NCI-H128 (cell line): Measurements from ENCODE around the gene EIPR1.

Experiments used
- DNase-seq: peaks from one replicate; lab custom pipeline; 2025; ENCODE audit not compliant: unreplicated experiment; lab: John Stamatoyannopoulos, UW

EIPR1 gene

DNA sequence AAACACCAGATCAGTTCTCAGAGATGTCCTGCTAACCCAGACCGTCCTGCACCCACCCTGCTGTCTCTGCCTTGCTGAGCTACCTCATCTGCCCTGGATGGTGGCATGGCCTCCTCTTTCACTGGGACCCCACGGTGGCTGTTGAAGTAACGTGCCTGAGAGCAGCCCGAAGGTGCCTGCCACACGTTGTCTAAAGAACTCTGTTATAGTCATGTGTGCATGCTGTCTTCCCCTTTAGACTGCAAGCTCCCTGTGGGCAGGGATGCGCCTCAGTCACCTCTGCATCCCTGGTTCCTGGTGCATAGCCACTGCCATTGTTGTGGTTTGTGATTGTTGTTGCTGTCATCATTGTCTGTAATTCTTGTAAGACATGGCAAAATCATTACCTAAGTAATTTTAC lies 235.9 kb downstream of the EIPR1 start:
- no peak for DNase-seq

DNA sequence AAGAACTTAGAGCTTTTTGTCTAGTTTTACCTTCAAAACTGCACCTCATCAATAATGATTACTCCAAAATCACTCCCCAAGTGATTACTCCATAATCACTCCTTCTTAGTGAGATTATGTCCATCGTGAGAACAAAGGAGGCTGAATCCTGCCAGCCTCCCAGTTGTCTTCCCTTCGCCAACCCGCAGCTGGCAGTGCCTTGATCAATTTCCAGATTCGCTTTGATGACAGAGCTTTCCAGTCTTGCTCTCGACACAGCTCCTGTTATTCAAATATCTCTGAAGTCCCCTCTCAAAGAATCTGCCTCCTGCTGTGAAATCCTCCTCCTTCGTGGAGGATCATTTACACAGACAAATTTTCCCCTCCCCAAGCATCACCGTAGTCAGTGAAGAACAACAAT lies 237.7 kb downstream of the EIPR1 start:
- no peak for DNase-seq
